HG03045 (cell line): Measurements from ENCODE around the gene ARHGAP15.
A peak's percentile ranks its signal among the peaks of the same experiment; 100 is the strongest.

Experiments
- ATAC-seq: cut with Tn5 transposase; IDR thresholded peaks from one replicate; pipeline ENCODE4 v1.9.1; 2021; ENCODE audit warnings: mild to moderate bottlenecking, moderate library complexity; ENCODE audit not compliant: unreplicated experiment

Gene ARHGAP15

GRCh38 chr2:143801561-143801960 is 672.3 kb downstream of the ARHGAP15 start:
- ATAC-seq = no peak

GRCh38 chr2:143802242-143802641 is 673.0 kb downstream of the ARHGAP15 start:
- no peak for ATAC-seq

DNA sequence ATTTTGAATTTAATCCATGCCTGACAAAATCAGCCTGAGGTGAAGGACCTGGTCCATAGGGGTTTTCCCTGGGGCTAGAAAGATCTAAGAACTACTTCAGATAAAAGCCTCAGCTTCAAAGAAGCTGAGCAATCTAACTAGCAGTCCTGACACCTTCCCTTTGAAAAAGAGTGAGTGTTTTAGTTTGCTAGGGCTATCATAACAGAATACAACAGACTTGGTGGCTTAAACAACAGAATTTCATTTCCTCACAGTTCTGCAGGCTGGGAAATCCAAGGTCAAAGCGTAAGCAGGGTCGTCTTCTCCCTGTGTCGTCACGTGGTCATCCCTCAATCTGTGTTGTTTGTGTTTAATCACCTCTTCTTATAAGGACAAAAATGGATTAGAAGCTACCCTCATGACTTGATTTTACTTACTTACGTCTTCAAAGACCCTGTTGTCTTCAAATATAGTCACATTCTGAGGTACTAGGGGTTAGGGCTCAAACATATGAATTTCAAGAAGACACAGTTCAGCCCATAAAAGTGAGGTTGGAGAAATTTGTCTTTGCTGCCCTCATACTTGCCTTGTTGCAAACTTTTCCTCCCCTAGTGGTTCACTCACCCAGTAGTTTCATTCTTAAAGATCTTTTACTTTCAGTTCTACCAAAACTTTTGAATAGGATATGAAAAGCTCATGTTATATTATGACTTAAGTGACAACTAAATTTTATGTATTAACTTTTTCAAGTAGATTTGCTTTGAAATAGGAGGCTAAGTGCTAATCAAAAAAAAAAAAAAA is 673.8 kb downstream of the ARHGAP15 start:
- ATAC-seq = peak; percentile 72

- ATAC-seq = no peak
These were observed 674.7 kb downstream of the ARHGAP15 start for GRCh38 chr2:143803936-143804335.

DNA sequence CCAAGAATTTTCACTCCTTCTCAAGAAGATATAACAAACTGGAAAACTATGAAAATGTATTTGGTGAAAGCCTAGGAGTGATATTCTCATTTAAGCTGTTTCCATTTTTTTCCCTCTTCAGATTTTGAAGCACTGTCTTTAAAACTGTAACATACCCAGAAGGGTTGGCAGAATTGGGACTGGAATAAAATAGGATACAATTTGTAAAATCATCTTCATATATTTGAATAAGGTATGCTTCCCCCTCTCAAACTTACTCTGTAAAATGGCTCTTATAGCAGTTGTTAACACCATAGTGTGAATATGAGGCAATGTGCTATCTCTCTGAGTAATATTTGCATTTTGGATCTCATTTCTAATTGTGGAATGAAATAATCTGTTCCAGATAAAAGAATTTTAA is 676.4 kb downstream of the ARHGAP15 start:
- ATAC-seq = no peak

DNA sequence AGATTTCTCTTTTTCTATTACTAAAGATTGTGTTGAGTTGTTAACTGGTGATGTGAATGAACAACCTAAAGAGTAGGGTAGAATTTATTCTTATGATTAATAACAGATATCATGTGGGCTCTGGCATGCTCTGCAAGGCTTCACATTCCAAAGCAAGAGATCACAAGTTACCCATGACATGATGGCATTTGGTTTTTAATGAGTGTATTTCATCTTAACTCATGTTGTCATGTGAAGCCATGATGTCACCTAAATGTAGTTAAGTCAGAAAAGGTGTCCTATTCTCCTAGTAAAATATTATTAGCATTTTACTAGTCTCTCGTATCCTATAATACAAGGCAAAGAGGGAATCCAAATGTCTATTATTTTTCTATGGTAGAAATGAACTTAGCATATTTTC is 678.0 kb downstream of the ARHGAP15 start:
- no peak for ATAC-seq

DNA sequence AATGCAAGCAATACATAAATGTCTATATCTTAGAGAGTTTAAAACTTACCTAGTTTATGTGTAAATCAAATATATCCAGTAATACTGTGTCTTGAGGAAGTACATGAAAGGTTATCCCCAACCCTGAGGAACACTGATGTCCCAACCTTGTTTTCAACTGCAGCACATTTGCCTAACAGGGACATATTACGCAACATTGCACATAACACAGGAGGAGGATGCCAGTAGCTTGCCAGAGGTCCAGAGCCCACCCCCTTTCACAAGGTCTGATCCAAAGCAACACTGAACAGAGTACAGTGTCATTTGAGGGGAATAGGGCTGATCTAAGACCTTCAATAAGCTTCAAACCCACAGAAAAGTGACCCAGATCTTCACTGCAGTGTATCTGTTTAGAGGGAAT is 678.5 kb downstream of the ARHGAP15 start:
- ATAC-seq = no peak

DNA sequence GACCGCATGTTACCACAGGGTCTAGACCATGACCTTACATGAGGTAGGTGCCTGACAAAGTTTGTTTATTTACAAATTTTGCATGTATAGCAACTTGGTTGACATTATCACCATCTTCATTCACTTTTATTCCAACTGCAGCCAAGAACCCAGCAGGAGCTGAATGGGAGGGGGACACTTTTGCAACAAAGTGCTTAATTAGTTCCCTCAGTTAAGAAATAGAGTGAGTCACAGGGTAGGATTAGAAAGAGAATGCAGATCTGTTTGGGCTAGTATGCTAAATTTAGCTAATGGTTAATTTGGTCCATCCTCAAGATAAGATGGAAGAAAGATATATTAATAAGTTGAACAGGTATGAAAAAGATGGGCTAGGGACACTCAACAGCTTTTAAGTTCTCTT is 678.9 kb downstream of the ARHGAP15 start:
- ATAC-seq = no peak

DNA sequence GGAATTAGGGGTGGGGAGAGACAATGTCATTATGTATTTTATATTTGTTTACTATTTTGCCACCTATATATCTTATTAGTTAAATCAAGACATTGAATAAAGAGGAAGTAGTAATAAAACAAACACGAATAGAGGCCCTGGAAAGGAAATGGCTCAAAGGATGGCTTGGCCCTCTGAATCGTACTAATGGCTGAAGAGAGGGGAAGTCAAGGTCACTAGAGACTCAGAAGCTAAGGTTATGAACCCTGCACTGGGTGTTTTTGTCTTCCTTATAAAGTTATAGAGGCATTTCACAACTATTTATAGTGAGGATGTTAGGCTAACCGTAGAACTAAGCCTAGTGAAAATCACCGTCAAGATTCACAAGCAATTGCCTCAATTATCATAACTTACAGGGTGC is 685.9 kb downstream of the ARHGAP15 start:
- no peak for ATAC-seq

GRCh38 chr2:143816916-143817315 is 687.7 kb downstream of the ARHGAP15 start:
- no peak for ATAC-seq
